Epidermal melanocyte (primary cell): ENCODE data around the gene TRIM47.

ENCODE experiments used
- DNase-seq: peaks from one replicate; pipeline ENCODE4 v3.0.0; 2011; ENCODE audit warnings: low spot score; ENCODE audit not compliant: insufficient read length

Gene TRIM47, protein sequence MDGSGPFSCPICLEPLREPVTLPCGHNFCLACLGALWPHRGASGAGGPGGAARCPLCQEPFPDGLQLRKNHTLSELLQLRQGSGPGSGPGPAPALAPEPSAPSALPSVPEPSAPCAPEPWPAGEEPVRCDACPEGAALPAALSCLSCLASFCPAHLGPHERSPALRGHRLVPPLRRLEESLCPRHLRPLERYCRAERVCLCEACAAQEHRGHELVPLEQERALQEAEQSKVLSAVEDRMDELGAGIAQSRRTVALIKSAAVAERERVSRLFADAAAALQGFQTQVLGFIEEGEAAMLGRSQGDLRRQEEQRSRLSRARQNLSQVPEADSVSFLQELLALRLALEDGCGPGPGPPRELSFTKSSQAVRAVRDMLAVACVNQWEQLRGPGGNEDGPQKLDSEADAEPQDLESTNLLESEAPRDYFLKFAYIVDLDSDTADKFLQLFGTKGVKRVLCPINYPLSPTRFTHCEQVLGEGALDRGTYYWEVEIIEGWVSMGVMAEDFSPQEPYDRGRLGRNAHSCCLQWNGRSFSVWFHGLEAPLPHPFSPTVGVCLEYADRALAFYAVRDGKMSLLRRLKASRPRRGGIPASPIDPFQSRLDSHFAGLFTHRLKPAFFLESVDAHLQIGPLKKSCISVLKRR

GRCh38 chr17:75878174-75878998 lies at the start of gene TRIM47:
TRIM47 (minus strand) TSS chr17:75878581; CDS start chr17:75878548, 33 bp downstream.
- no peak for DNase-seq

- DNase-seq, result no peak
Measured at GRCh38 chr17:75927286-75927922, 49.0 kb upstream of the TRIM47 start.

DNA sequence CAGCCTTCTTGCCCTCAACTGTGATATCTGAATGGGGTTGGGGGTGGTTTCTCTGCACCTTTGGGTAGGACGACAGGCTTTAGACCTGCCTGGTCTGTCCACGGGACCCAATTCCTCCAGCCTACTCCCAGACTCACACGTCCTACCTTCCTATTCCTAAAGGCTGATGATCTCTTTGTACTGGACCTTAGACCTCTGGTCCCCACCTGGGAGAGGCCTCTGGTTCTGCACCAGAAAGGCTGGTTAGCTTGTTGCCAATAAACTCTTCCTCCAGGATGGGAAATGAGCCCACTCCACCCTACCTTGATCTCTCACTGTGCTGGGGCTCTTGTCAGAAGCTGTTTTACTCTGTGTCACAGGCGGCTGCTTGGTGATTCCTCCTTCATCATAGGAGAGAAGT lies 48.1 kb upstream of the TRIM47 start:
- no peak for DNase-seq

- DNase-seq, result no peak
Measured at GRCh38 chr17:75925912-75926311, 47.5 kb upstream of the TRIM47 start.

GRCh38 chr17:75925103-75925502 lies 46.7 kb upstream of the TRIM47 start:
- no peak for DNase-seq

GRCh38 chr17:75922963-75923874 lies 44.8 kb upstream of the TRIM47 start:
- no peak for DNase-seq

- no peak for DNase-seq
Measured at GRCh38 chr17:75922173-75922961, 44.0 kb upstream of the TRIM47 start.

DNA sequence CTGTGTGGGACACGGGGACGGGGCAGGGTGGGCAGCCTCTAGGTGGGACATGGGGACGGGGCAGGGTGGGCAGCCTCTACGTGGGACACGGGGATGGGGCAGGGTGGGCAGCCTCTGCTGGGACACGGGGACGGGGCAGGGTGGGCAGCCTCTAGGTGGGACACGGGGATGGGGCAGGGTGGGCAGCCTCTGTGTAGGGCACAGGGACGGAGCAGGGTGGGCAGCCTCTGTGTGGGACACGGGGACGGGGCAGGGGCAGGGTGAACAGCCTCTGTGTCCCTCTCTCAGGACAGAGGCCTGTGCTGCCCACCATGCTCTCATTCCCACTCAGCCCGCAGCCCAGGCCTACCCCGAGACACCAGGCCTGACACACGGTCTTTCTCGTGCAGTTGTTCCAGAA lies 43.2 kb upstream of the TRIM47 start:
- DNase-seq, result no peak

DNA sequence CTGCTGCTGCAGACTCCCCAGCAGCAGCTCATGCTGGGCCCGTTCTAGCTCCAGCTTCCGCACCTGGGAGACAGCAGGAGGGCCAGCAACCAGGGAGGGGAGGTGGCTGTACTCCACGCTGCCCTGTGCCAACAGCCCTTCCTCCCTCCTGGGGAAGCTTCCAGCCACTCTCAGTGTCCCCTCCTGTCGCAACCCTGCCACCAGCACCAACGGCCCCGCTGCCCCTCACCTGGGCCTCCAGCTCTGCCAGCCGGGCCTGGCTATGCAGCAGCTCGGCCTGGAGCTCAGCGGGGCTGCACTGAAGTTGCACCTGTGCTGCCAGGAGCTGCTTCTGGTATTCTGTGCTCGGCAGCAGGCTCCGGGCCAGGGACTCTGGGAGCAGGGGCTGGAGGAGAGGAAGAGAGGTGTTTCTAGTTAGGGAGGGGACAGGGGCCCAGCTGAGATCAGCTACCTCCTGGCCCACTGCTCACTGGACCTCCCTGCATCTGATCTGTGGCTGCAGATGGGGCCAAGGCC lies 41.7 kb upstream of the TRIM47 start:
- no peak for DNase-seq

GRCh38 chr17:75919611-75920010 lies 41.2 kb upstream of the TRIM47 start:
- DNase-seq, result no peak

- DNase-seq, result no peak
Measured at GRCh38 chr17:75917917-75918445, 39.6 kb upstream of the TRIM47 start.

GRCh38 chr17:75917141-75917916 lies 38.9 kb upstream of the TRIM47 start:
- DNase-seq, result no peak

- no peak for DNase-seq
Measured at GRCh38 chr17:75915268-75915667, 36.9 kb upstream of the TRIM47 start.

DNA sequence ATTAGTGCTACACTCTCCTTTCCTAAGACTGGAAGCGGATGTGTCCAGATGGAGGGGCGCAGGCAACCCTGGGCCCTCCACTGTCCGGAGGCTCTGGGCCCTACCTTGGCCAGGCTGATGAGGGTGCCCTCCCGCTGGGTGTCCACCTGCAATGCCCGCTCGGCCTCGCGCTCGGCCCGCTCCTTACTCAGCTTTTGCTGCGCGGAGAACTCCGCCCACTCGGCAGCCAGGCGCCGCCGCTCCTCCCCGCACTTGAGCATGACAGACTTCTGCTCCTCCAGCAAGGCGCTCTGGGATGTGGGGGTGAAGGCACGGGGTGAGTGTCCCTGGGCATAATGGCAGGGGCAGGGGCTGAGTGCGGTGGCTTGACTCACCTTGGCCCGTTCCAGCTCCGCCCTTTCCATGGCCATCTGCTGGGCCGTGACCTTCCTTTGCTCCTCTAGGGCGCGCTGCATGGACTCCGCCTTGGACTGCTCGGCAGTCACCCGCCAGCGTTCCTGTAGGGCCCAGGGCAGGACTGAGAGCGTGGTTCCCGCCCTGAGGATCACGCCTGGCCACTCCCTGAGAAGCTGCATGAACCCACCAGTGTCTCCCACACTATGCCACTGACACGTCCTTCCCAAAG lies 36.4 kb upstream of the TRIM47 start:
- no peak for DNase-seq

DNA sequence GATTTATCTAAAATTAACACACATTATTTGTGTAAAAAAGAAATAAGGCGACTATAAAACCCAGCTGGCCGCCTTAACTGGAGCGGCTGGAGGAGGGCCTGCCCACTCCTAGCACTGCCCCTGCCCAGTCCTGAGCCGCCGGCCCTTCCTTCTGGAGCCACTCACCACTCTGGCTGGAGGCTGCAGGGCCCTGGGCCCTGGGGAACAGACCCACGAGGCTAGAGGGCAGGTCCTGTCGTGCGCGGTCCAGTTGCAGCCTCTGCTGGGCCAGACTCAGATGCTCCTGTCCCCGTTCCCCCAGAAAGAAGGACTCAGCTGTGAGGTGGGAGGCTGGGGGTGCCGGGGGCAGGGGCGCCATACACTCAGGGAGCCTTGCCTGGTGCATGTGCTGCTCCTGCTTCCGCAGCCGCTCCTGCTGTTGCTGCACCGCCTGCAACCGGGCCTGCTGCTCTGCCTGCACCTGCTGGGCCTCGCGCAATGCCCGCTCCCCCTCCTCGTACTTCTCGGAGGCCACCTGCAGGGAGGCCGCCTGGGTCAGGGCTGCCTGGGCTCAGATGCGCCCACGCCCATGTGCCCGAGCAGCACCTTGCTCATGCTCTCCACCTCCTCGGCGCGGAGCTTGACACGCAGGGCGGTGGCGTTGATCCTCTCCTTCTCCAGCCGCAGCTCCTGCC lies 35.3 kb upstream of the TRIM47 start:
- DNase-seq, result no peak

GRCh38 chr17:75910699-75911098 lies 32.3 kb upstream of the TRIM47 start:
- DNase-seq, result no peak

DNA sequence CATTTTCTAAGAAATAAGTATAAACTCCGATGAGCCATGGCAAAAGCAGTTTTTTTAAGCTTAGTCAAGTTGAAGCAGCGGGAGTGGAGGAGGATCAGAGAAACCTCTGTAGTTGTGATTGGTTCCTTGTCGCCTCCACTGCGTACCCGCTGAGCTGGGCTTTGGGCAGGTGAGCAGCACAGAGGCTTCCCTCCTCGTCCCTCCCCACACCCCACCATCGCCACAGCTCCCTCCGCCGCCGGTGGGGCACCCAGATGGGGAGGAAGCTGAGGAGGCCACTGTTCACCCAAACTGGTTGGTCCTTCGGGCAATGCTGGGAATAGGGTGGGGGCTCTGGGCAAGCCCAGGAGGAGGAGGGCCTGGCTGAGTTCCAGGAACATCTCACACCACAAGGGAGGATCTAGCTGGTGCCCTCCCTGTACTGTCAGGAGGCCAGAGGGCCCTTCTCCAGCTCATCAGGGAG lies 31.5 kb upstream of the TRIM47 start:
- DNase-seq, result no peak
